Activated CD4-positive, alpha-beta T cell treated with anti-CD3 and anti-CD28 coated beads, Interleukin-2, amount 10 ng/mL, durations not matched to agents 7 days and 5 days (primary cell): ENCODE data around the gene PPIC. TPM values are rescaled to one million over a fixed set of nuclear protein-coding genes. Genes with fewer than 3 reads are reported as not detected.
"Not testable (repeated sequence)": the region's sequence is repeated elsewhere in the genome, so short reads cannot be mapped to it uniquely, and the experiment has no call there.

Experiments
- CTCF ChIA-PET: fragments of 350-600 bp; sonication (Branson Sonifier 250); formaldehyde crosslinking; loops from one replicate; lab custom pipeline; 2021; ENCODE audit warnings: antibody characterized with exemption; lab: Charles Lee
- POLR2A ChIA-PET: fragments of 350-600 bp; sonication (Branson Sonifier 250); formaldehyde crosslinking; loops from one replicate; lab custom pipeline; 2021; ENCODE audit warnings: antibody characterized with exemption; lab: Charles Lee
- DNase-seq: peaks from one replicate; pipeline ENCODE4 v3.0.0-alpha.2; 2020
- H3K27ac Mint-ChIP-seq: one replicate; pipeline ENCODE4 v1.8.0; 2021; ENCODE audit warnings: mild to moderate bottlenecking, moderate library complexity, mixed read lengths
- H3K27me3 Mint-ChIP-seq: one replicate; pipeline ENCODE4 v1.8.0; 2021; ENCODE audit warnings: mixed read lengths
- H3K36me3 Mint-ChIP-seq: one replicate; pipeline ENCODE4 v1.8.0; 2021; ENCODE audit warnings: low read depth, mixed read lengths
- H3K4me1 Mint-ChIP-seq: one replicate; pipeline ENCODE4 v1.8.0; 2021; ENCODE audit warnings: mixed read lengths
- H3K4me3 Mint-ChIP-seq: one replicate; pipeline ENCODE4 v1.8.0; 2021; ENCODE audit warnings: mild to moderate bottlenecking, moderate library complexity, mixed read lengths
- H3K9me3 Mint-ChIP-seq: one replicate; pipeline ENCODE4 v1.8.0; 2021; ENCODE audit warnings: mixed read lengths
- total RNA-seq, 2 experiments: library from RNA; stranded (reverse); gene quantifications; one replicate each; pipeline ENCODE4 v1.2.3, GENCODE V29; 2021

Gene PPIC
- total RNA-seq, 2 experiments from 2014 or later, result not detected

- H3K9me3 Mint-ChIP-seq, POLR2A ChIA-PET, H3K4me3 Mint-ChIP-seq, H3K4me1 Mint-ChIP-seq, H3K27ac Mint-ChIP-seq, H3K27me3 Mint-ChIP-seq, H3K36me3 Mint-ChIP-seq, DNase-seq: not testable (repeated sequence)
- CTCF ChIA-PET, result interaction anchor here (0.6 kb wide), 1 partner anchor 19 kb away, joined by 3 read pairs; no protein-coding TSS in a partner anchor
These were observed 62.8 kb downstream of the PPIC start for GRCh38 chr5:122973759-122974158.

Other genes with a start within 250 kb of the PPIC start
- gene SNX24, start 191.1 kb downstream of the PPIC start, total RNA-seq, result 1 to 10 TPM; 2.2 to 6.4 TPM
- not detected for gene PRDM6, start 52.5 kb upstream of the PPIC start, total RNA-seq